Prostate gland (tissue), 2 donors: ENCODE results near the gene KDM4C. TPM values are rescaled to one million over a fixed set of nuclear protein-coding genes. Genes with fewer than 3 reads are reported as not detected.
"Not testable (repeated sequence)": the region's sequence is repeated elsewhere in the genome, so short reads cannot be mapped to it uniquely, and the experiment has no call there.

Experiments
- DNase-seq: peaks from one replicate; pipeline ENCODE4 v3.0.0-alpha.2; 2019; ENCODE audit warnings: low spot score
- H3K27ac ChIP-seq, 2 donors: fragments of 200-600 bp; sonication (generic); 2 replicates each; pipeline ENCODE4 v1.5.1; 2017 to 2019
- H3K27me3 ChIP-seq: fragments of 200-600 bp; sonication (generic); replicated peaks from 2 replicates; pipeline ENCODE4 v1.5.1; 2019; ENCODE audit not compliant: insufficient read depth
- H3K36me3 ChIP-seq, 2 donors: fragments of 200-600 bp; sonication (generic); 1 replicate in 1 of 2; 2 replicates in 1 of 2; pipeline versions ENCODE4 v1.5.1 to v1.8.1; 2017 to 2019
- H3K4me1 ChIP-seq: fragments of 200-600 bp; sonication (generic); replicated peaks from 2 replicates; pipeline ENCODE4 v1.5.1; 2019
- H3K4me3 ChIP-seq, 2 donors: fragments of 200-600 bp; sonication (generic); 2 replicates each; pipeline ENCODE4 v1.5.1; 2017 to 2019
- H3K9me3 ChIP-seq: fragments of 200-600 bp; sonication (generic); 2 replicates; pipeline ENCODE4 v1.5.1; 2017
- CTCF ChIP-seq, 4 experiments: fragments of 200-600 bp in 2 of 4; fragments of 450-650 bp in 2 of 4; sonication (generic) in 2 of 4; IDR thresholded peaks; 1 replicate in 3 of 4; 2 replicates in 1 of 4; pipeline ENCODE4 v1.5.1; 2016 to 2019; ENCODE audit warnings: antibody characterized with exemption in 4 of 4, mild to moderate bottlenecking in 2 of 4, moderate library complexity in 2 of 4
- POLR2A ChIP-seq: fragments of 450-650 bp; IDR thresholded peaks from one replicate; pipeline ENCODE4 v1.6.1; 2016; ENCODE audit warnings: antibody characterized with exemption, mild to moderate bottlenecking
- POLR2AphosphoS5 ChIP-seq: sonication (generic); formaldehyde crosslinking; IDR thresholded peaks from one replicate; pipeline ENCODE4 v1.6.1; 2017; ENCODE audit warnings: antibody characterized with exemption
- WGBS: methylation state at CpG from one replicate; pipeline ENCODE4 v1.1.5; 2018; 5-methylcytosine and 5-hydroxymethylcytosine counted together
- intact Hi-C: fragments of 100-400 bp; cut with DNase I; formaldehyde crosslinking; loops from one replicate; pipeline ENCODE4 v1.14.2; 2022
- total RNA-seq, 2 donors: library from RNA; depleted of rRNA; stranded (reverse); fragments of >200 nt; gene quantifications; one replicate each; pipeline ENCODE4 v1.1.0, GENCODE V29; 2016

Gene KDM4C
- 10 to 100 TPM; 18.1 to 27.7 TPM for total RNA-seq

- no peaks in the 10 kb centered on the region for H3K36me3 ChIP-seq
- peak; percentile 96 for DNase-seq
- H3K9me3 ChIP-seq, result no peaks in the 10 kb centered on the region
- TF ChIP-seq CTCF (IDR thresholded peaks at IDR 0.05), result no peak
- TF ChIP-seq POLR2A, result peak; percentile 91
- peak; percentile 93 for TF ChIP-seq POLR2AphosphoS5
- WGBS, result under 1% methylated on average over 65 of the region's 80 CpGs
- H3K4me3 ChIP-seq, result peak within 1 kb of the TSS; percentile 92 to 97
- H3K4me1 ChIP-seq, result no peaks in the 10 kb centered on the region
- intact Hi-C loops, result loop anchor here (1.0 to 5.0 kb wide), 2 partner anchors 76 to 345 kb away; partner anchors contain the start of gene UHRF2
- H3K27ac ChIP-seq, result peak within 1 kb of the TSS; percentile 95 to 98
- no peaks in the 10 kb centered on the region for H3K27me3 ChIP-seq
Measured at GRCh38 chr9:6757456-6758247, at the start of gene KDM4C. Gene KDM4C (plus strand): TSS chr9:6757973. CDS start chr9:6792989, 35,016 bp downstream.

GRCh38 chr9:6708732-6709131 is 49.0 kb upstream of the KDM4C start:
- Histone ChIP-seq H3K4me1 (no peaks in the 10 kb centered on the region), H3K36me3 (no peaks in the 10 kb centered on the region), H3K4me3 (no peak overlapping the region), H3K27ac (no peak overlapping the region), H3K9me3 (no peaks in the 10 kb centered on the region), H3K27me3 (no peaks in the 10 kb centered on the region)
- intact Hi-C loops, result no loop called here
- WGBS, result 96% methylated on average over 2 of the region's 2 CpGs
- TF ChIP-seq POLR2AphosphoS5, result no peak
- TF ChIP-seq POLR2A, result no peak
- no peak for TF ChIP-seq CTCF (IDR thresholded peaks at IDR 0.05)
- no peak for DNase-seq

- no peak for TF ChIP-seq POLR2A
- TF ChIP-seq POLR2AphosphoS5, result no peak
- TF ChIP-seq CTCF (IDR thresholded peaks at IDR 0.05), result no peak
- intact Hi-C loops, result no loop called here
Measured at GRCh38 chr9:6711403-6711802, 46.4 kb upstream of the KDM4C start.

GRCh38 chr9:6712041-6712440 is 45.7 kb upstream of the KDM4C start:
- no peak overlapping the region for H3K4me3 ChIP-seq
- intact Hi-C loops, result no loop called here
- H3K36me3 ChIP-seq, result no peaks in the 10 kb centered on the region
- H3K27me3 ChIP-seq, result no peaks in the 10 kb centered on the region
- no peaks in the 10 kb centered on the region for H3K9me3 ChIP-seq
- no peak overlapping the region for H3K27ac ChIP-seq
- H3K4me1 ChIP-seq, result no peaks in the 10 kb centered on the region
- DNase-seq, result no peak
- no peak for TF ChIP-seq POLR2A
- no peak for TF ChIP-seq CTCF (IDR thresholded peaks at IDR 0.05)
- no peak for TF ChIP-seq POLR2AphosphoS5
- WGBS, result 42% methylated on average over 3 of the region's 3 CpGs

More at GRCh38 chr9:6711403-6711802, 46.4 kb upstream of the KDM4C start:
- Histone ChIP-seq H3K27ac (no peak overlapping the region), H3K36me3 (no peaks in the 10 kb centered on the region), H3K4me3 (no peak overlapping the region), H3K27me3 (no peaks in the 10 kb centered on the region), H3K9me3 (no peaks in the 10 kb centered on the region), H3K4me1 (no peaks in the 10 kb centered on the region)
- DNase-seq, result no peak
- WGBS, result 74% methylated on average over 3 of the region's 3 CpGs

- DNase-seq, result no peak
- Histone ChIP-seq H3K27me3 (no peaks in the 10 kb centered on the region), H3K27ac (no peak overlapping the region), H3K36me3 (no peaks in the 10 kb centered on the region), H3K4me1 (no peaks in the 10 kb centered on the region), H3K9me3 (no peaks in the 10 kb centered on the region), H3K4me3 (no peak overlapping the region)
- TF ChIP-seq POLR2A, result no peak
- no peak for TF ChIP-seq CTCF (IDR thresholded peaks at IDR 0.05)
- TF ChIP-seq POLR2AphosphoS5, result no peak
- WGBS, result 91% methylated on average over 2 of the region's 2 CpGs
- intact Hi-C loops, result no loop called here
Measured at GRCh38 chr9:6714176-6714575, 43.6 kb upstream of the KDM4C start.

- WGBS, result 93% methylated on average over 28 of the region's 28 CpGs
- DNase-seq, H3K9me3 ChIP-seq, H3K4me3 ChIP-seq, H3K27me3 ChIP-seq, H3K36me3 ChIP-seq, intact Hi-C loops, H3K4me1 ChIP-seq: not testable (repeated sequence)
- H3K27ac ChIP-seq, result peak overlapping the region in 1 of 2 donors; percentile 56
Measured at GRCh38 chr9:6715153-6715754, 42.5 kb upstream of the KDM4C start.
